ENCODE data around the gene SULT2B1. TPM values are rescaled to one million over a fixed set of nuclear protein-coding genes. Genes with fewer than 3 reads are reported as not detected.

SULT2B1 gene
- total RNA-seq, 5 donors from 2014 or later (not counting 1 experiment from before 2014, with no cell fraction given), result not detected

DNA sequence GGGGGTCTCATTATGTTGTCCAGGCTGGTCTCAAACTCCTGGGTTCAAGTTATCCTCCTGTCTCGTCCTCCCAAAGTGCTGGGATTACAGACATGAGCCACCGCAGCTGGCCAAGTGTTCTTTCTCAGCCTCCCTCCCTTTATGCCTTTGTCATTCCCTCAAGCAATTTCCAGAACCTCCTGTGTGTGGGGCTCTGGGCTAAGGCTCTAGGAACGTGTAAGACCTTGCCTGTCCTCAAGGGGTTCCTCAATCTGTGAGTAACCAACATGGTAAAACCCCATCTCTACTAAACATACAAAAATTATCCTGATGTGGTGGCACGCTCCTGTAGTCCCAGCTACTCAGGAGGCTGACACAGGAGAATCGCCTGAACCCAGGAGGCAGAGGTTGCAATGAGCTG, 39.0 kb downstream of the SULT2B1 start:
- H3K4me3 Mint-ChIP-seq, result no peak overlapping the region
- no peak for ATAC-seq (replicated peaks in 1 of 4)
- no peaks in the 10 kb centered on the region for H3K9me3 ChIP-seq
- peak overlapping the region in 1 of 2 donors; percentile 31 for H3K27ac Mint-ChIP-seq
- DNase-seq, result no peak
- H3K4me1 ChIP-seq (ENCODE audit: control insufficient read depth in 1 of 2, extremely low read depth in 1 of 2, insufficient read depth in 2 of 2, low read length in 2 of 2), result peaks cover 0 to 19% of the 10 kb centered on the region in 2 experiments
- H3K36me3 Mint-ChIP-seq, result no peaks in the 10 kb centered on the region
- no peak overlapping the region for H3K4me3 ChIP-seq (ENCODE audit: control insufficient read depth in 1 of 2, extremely low read depth in 1 of 2, low read length in 1 of 2)
- H3K27ac ChIP-seq (ENCODE audit: low read length), result no peak overlapping the region
- H3K4me1 Mint-ChIP-seq, result peaks cover 10 to 25% (median 13%) of the 10 kb centered on the region in 3 donors
- peaks cover 0 to 16% of the 10 kb centered on the region in 2 experiments for H3K27me3 ChIP-seq (replicated peaks in 1 of 2; ENCODE audit: control insufficient read depth in 2 of 2, extremely low read depth in 1 of 2, insufficient read depth in 2 of 2, low read length in 1 of 2)
- WGBS (ENCODE audit: insufficient coverage), result 86% methylated on average over 5 of the region's 5 CpGs
- H3K36me3 ChIP-seq (ENCODE audit: control insufficient read depth in 2 of 2, extremely low read depth in 1 of 2, insufficient read depth in 1 of 2, low read length in 1 of 2), result no peaks in the 10 kb centered on the region
- CTCF ChIA-PET, result no interaction called here
- H3K27me3 Mint-ChIP-seq, result peaks cover 2 to 3% of the 10 kb centered on the region in 2 donors
- POLR2A ChIA-PET, result no interaction called here
- no peaks in the 10 kb centered on the region for H3K9me3 Mint-ChIP-seq

DNA sequence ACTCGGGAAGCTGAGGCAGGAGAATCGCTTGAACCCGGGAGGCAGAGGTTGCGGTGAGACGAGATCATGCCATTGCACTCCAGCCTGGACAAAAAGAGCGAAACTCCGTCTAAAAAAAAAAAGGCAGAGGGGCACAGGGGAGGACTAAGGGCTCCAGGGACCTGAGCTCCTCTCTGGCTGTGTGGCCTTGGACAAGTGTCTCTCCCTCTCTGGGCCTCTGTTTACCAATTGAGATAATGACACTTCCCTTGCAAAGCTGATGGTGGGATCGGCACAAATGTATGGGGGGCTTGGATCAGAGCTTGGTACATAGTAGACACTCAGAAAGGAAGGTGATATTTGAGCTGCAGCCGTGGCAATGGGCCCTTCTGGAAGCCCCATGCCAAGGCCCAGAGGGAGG, 43.2 kb downstream of the SULT2B1 start:
- Histone ChIP-seq H3K4me1 (ENCODE audit: control insufficient read depth in 1 of 2, extremely low read depth in 1 of 2, insufficient read depth in 2 of 2, low read length in 2 of 2) (peaks cover 0 to 28% of the 10 kb centered on the region in 2 experiments), H3K27me3 (replicated peaks in 1 of 2; ENCODE audit: control insufficient read depth in 2 of 2, extremely low read depth in 1 of 2, insufficient read depth in 2 of 2, low read length in 1 of 2) (peaks cover 0 to 19% of the 10 kb centered on the region in 2 experiments), H3K27ac (ENCODE audit: low read length) (no peak overlapping the region), H3K36me3 (ENCODE audit: control insufficient read depth in 2 of 2, extremely low read depth in 1 of 2, insufficient read depth in 1 of 2, low read length in 1 of 2) (no peaks in the 10 kb centered on the region), H3K9me3 (no peaks in the 10 kb centered on the region), H3K4me3 (ENCODE audit: control insufficient read depth in 1 of 2, extremely low read depth in 1 of 2, low read length in 1 of 2) (no peak overlapping the region)
- 83% methylated on average over 8 of the region's 9 CpGs for WGBS (ENCODE audit: insufficient coverage)
- Mint-ChIP-seq H3K4me1 (peaks cover 0 to 27% (median 9%) of the 10 kb centered on the region in 3 donors), H3K27ac (peak overlapping the region in 1 of 2 donors; percentile 86), H3K9me3 (no peaks in the 10 kb centered on the region), H3K4me3 (peak overlapping the region; percentile 0 to 68 (median 21)), H3K36me3 (no peaks in the 10 kb centered on the region), H3K27me3 (peaks cover 0 to 2% of the 10 kb centered on the region in 2 donors)
- ATAC-seq (replicated peaks in 1 of 4) (no peak), DNase-seq (no peak)
- ChIA-PET CTCF (interaction anchor here in 1 of 2 donors (0.6 to 1.8 kb wide), 3 partner anchors 11 to 1351 kb away, joined by 3 to 7 read pairs (median 6); no protein-coding TSS in a partner anchor), POLR2A (interaction anchor here in 1 of 2 donors (0.6 kb wide), 1 partner anchor 89 kb away, joined by 5 read pairs; no protein-coding TSS in a partner anchor)

GRCh38 chr19:48595833-48596232, 43.9 kb downstream of the SULT2B1 start:
- peak overlapping the region; percentile 44 to 86 for H3K27ac Mint-ChIP-seq
- peak overlapping the region in 1 of 2 donors; percentile 44 for H3K4me3 ChIP-seq (ENCODE audit: control insufficient read depth in 1 of 2, extremely low read depth in 1 of 2, low read length in 1 of 2)
- WGBS (ENCODE audit: insufficient coverage), result 91% methylated on average over 6 of the region's 6 CpGs
- no peaks in the 10 kb centered on the region for H3K36me3 ChIP-seq (ENCODE audit: control insufficient read depth in 2 of 2, extremely low read depth in 1 of 2, insufficient read depth in 1 of 2, low read length in 1 of 2)
- DNase-seq, result no peak
- peaks cover 0 to 27% (median 9%) of the 10 kb centered on the region in 3 donors for H3K4me1 Mint-ChIP-seq
- H3K9me3 ChIP-seq, result no peaks in the 10 kb centered on the region
- H3K36me3 Mint-ChIP-seq, result no peaks in the 10 kb centered on the region
- H3K4me1 ChIP-seq (ENCODE audit: control insufficient read depth in 1 of 2, extremely low read depth in 1 of 2, insufficient read depth in 2 of 2, low read length in 2 of 2), result peaks cover 0 to 28% of the 10 kb centered on the region in 2 experiments
- POLR2A ChIA-PET, result interaction anchor here in 1 of 2 donors (0.6 kb wide), 1 partner anchor 90 kb away, joined by 5 read pairs; no protein-coding TSS in a partner anchor
- H3K27ac ChIP-seq (ENCODE audit: low read length), result peak overlapping the region; percentile 75
- ATAC-seq (replicated peaks in 1 of 4), result no peak
- H3K9me3 Mint-ChIP-seq, result no peaks in the 10 kb centered on the region
- H3K27me3 ChIP-seq (replicated peaks in 1 of 2; ENCODE audit: control insufficient read depth in 2 of 2, extremely low read depth in 1 of 2, insufficient read depth in 2 of 2, low read length in 1 of 2), result peaks cover 0 to 17% of the 10 kb centered on the region in 2 experiments
- no peaks in the 10 kb centered on the region for H3K27me3 Mint-ChIP-seq
- CTCF ChIA-PET, result interaction anchor here in 1 of 2 donors (0.6 to 1.8 kb wide), 4 partner anchors 12 to 1352 kb away, joined by 3 to 7 read pairs (median 4); no protein-coding TSS in a partner anchor
- peak overlapping the region in 2 of 3 donors; percentile 45 to 70 for H3K4me3 Mint-ChIP-seq

- DNase-seq, result no peak
- Mint-ChIP-seq H3K27ac (peak overlapping the region; percentile 86 to 88), H3K36me3 (no peaks in the 10 kb centered on the region), H3K9me3 (no peaks in the 10 kb centered on the region), H3K27me3 (no peaks in the 10 kb centered on the region), H3K4me1 (peaks cover 0 to 27% (median 9%) of the 10 kb centered on the region in 3 donors), H3K4me3 (peak overlapping the region in 2 of 3 donors; percentile 70 to 75)
- Histone ChIP-seq H3K27me3 (replicated peaks in 1 of 2; ENCODE audit: control insufficient read depth in 2 of 2, extremely low read depth in 1 of 2, insufficient read depth in 2 of 2, low read length in 1 of 2) (peaks cover 0 to 20% of the 10 kb centered on the region in 2 experiments), H3K27ac (ENCODE audit: low read length) (peak overlapping the region; percentile 75), H3K4me3 (ENCODE audit: control insufficient read depth in 1 of 2, extremely low read depth in 1 of 2, low read length in 1 of 2) (peak overlapping the region in 1 of 2 donors; percentile 44), H3K36me3 (ENCODE audit: control insufficient read depth in 2 of 2, extremely low read depth in 1 of 2, insufficient read depth in 1 of 2, low read length in 1 of 2) (no peaks in the 10 kb centered on the region), H3K4me1 (ENCODE audit: control insufficient read depth in 1 of 2, extremely low read depth in 1 of 2, insufficient read depth in 2 of 2, low read length in 2 of 2) (peaks cover 0 to 28% of the 10 kb centered on the region in 2 experiments), H3K9me3 (no peaks in the 10 kb centered on the region)
- no peak for ATAC-seq (replicated peaks in 1 of 4)
- POLR2A ChIA-PET, result no interaction called here
- CTCF ChIA-PET, result interaction anchor here in 1 of 2 donors (0.6 kb wide), 1 partner anchor 1334 kb away, joined by 3 read pairs; no protein-coding TSS in a partner anchor
- WGBS (ENCODE audit: insufficient coverage), result 100% methylated on average over 1 of the region's 4 CpGs
Measured at GRCh38 chr19:48596237-48596636, 44.3 kb downstream of the SULT2B1 start.

GRCh38 chr19:48596679-48597465, 44.9 kb downstream of the SULT2B1 start:
- POLR2A ChIA-PET, result interaction anchor here in 1 of 2 donors (0.7 kb wide), 1 partner anchor 74 kb away, joined by 7 read pairs; no protein-coding TSS in a partner anchor
- Mint-ChIP-seq H3K9me3 (no peaks in the 10 kb centered on the region), H3K4me1 (peaks cover 0 to 24% (median 9%) of the 10 kb centered on the region in 3 donors), H3K27me3 (no peaks in the 10 kb centered on the region), H3K27ac (peak overlapping the region; percentile 86 to 88), H3K36me3 (no peaks in the 10 kb centered on the region), H3K4me3 (peak overlapping the region; percentile 51 to 75 (median 70))
- DNase-seq (peak in 28 of 35 experiments; percentile 25 to 74 (median 40)), ATAC-seq (replicated peaks in 1 of 4) (peak; percentile 74 to 89 (median 83))
- H3K27me3 ChIP-seq (replicated peaks in 1 of 2; ENCODE audit: control insufficient read depth in 2 of 2, extremely low read depth in 1 of 2, insufficient read depth in 2 of 2, low read length in 1 of 2), result peaks cover 0 to 20% of the 10 kb centered on the region in 2 experiments
- H3K36me3 ChIP-seq (ENCODE audit: control insufficient read depth in 2 of 2, extremely low read depth in 1 of 2, insufficient read depth in 1 of 2, low read length in 1 of 2), result no peaks in the 10 kb centered on the region
- 72% methylated on average over 30 of the region's 39 CpGs for WGBS (ENCODE audit: insufficient coverage)
- H3K4me1 ChIP-seq (ENCODE audit: control insufficient read depth in 1 of 2, extremely low read depth in 1 of 2, insufficient read depth in 2 of 2, low read length in 2 of 2), result peaks cover 0 to 28% of the 10 kb centered on the region in 2 experiments
- peak overlapping the region; percentile 75 for H3K27ac ChIP-seq (ENCODE audit: low read length)
- CTCF ChIA-PET, result interaction anchor here in 1 of 2 donors (0.6 kb wide), 1 partner anchor 263 kb away, joined by 3 read pairs; no protein-coding TSS in a partner anchor
- H3K4me3 ChIP-seq (ENCODE audit: control insufficient read depth in 1 of 2, extremely low read depth in 1 of 2, low read length in 1 of 2), result peak overlapping the region in 1 of 2 donors; percentile 44
- H3K9me3 ChIP-seq, result no peaks in the 10 kb centered on the region

DNA sequence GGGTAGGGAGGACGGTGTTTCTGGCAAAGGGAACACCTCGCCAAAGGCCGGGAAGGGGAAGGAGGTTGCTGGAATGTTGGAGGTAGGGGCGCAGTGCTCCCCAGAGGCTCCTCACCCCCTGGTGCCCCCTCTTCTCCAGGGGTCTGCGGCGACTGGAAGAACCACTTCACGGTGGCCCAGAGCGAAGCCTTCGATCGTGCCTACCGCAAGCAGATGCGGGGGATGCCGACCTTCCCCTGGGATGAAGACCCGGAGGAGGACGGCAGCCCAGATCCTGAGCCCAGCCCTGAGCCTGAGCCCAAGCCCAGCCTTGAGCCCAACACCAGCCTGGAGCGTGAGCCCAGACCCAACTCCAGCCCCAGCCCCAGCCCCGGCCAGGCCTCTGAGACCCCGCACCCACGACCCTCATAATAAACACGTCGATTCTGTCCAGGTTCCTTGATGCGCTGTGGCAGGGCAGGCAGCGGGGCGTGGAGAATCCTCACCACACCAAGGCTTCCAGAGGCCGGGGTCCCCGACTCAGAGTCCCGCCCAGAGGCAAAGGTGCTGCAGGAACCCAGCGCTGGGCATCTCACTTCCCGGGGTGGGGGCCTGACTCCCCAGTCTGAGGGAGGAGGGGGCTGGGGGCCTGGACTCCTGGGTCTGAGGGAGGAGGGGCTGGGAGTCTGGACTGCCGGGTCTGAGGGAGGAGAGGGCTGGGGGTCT, 47.2 kb downstream of the SULT2B1 start:
- ChIA-PET CTCF (interaction anchor here in 1 of 2 donors (0.7 kb wide), 1 partner anchor 115 kb away, joined by 3 read pairs; no protein-coding TSS in a partner anchor), POLR2A (no interaction called here)
- ATAC-seq (replicated peaks in 1 of 4) (no peak), DNase-seq (no peak)
- H3K36me3 Mint-ChIP-seq, result no peaks in the 10 kb centered on the region
- 85% methylated on average over 26 of the region's 30 CpGs for WGBS (ENCODE audit: insufficient coverage)
- peaks cover 0 to 17% (median 9%) of the 10 kb centered on the region in 3 donors for H3K4me1 Mint-ChIP-seq
- H3K9me3 ChIP-seq, result no peaks in the 10 kb centered on the region
- peaks cover 0 to 25% of the 10 kb centered on the region in 2 experiments for H3K4me1 ChIP-seq (ENCODE audit: control insufficient read depth in 1 of 2, extremely low read depth in 1 of 2, insufficient read depth in 2 of 2, low read length in 2 of 2)
- H3K27me3 ChIP-seq (replicated peaks in 1 of 2; ENCODE audit: control insufficient read depth in 2 of 2, extremely low read depth in 1 of 2, insufficient read depth in 2 of 2, low read length in 1 of 2), result peaks cover 0 to 20% of the 10 kb centered on the region in 2 experiments
- no peak overlapping the region for H3K4me3 ChIP-seq (ENCODE audit: control insufficient read depth in 1 of 2, extremely low read depth in 1 of 2, low read length in 1 of 2)
- no peak overlapping the region for H3K27ac Mint-ChIP-seq
- H3K27ac ChIP-seq (ENCODE audit: low read length), result no peak overlapping the region
- H3K4me3 Mint-ChIP-seq, result no peak overlapping the region
- H3K27me3 Mint-ChIP-seq, result no peaks in the 10 kb centered on the region
- H3K9me3 Mint-ChIP-seq, result no peaks in the 10 kb centered on the region
- H3K36me3 ChIP-seq (ENCODE audit: control insufficient read depth in 2 of 2, extremely low read depth in 1 of 2, insufficient read depth in 1 of 2, low read length in 1 of 2), result no peaks in the 10 kb centered on the region
